Ectodermal cell (in vitro differentiated cells): ENCODE results near the gene AMMECR1L.
"Not testable (repeated sequence)": the region's sequence is repeated elsewhere in the genome, so short reads cannot be mapped to it uniquely, and the experiment has no call there.

Experiments
- H3K27ac ChIP-seq: 2 replicates; pipeline ENCODE4 v1.7.0; 2013; ENCODE audit warnings: mild to moderate bottlenecking, low read depth, low read length; ENCODE audit not compliant: insufficient read depth, poor library complexity, severe bottlenecking
- H3K27me3 ChIP-seq: 2 replicates; pipeline ENCODE4 v1.7.0; 2013; ENCODE audit warnings: mild to moderate bottlenecking, low read length; ENCODE audit not compliant: insufficient read depth, control insufficient read depth, poor library complexity, severe bottlenecking
- H3K36me3 ChIP-seq: one replicate; pipeline ENCODE4 v1.7.0; 2013; ENCODE audit warnings: low read length; ENCODE audit not compliant: control insufficient read depth, insufficient read depth
- H3K4me1 ChIP-seq: one replicate; pipeline ENCODE4 v1.7.0; 2013; ENCODE audit warnings: low read length; ENCODE audit not compliant: control insufficient read depth, insufficient read depth
- H3K4me3 ChIP-seq: 2 replicates; pipeline ENCODE4 v1.7.0; 2013; ENCODE audit warnings: low read depth, low read length, control low read depth; ENCODE audit not compliant: insufficient read depth
- H3K9me3 ChIP-seq: 2 replicates; pipeline ENCODE4 v1.7.0; 2013; ENCODE audit warnings: mild to moderate bottlenecking, low read length, moderate library complexity; ENCODE audit not compliant: control insufficient read depth
- WGBS, 2 experiments: methylation state at CpG; one replicate each; pipeline ENCODE4 v1.1.7; 2013; ENCODE audit warnings: missing lambda C conversion rate in 2 of 2; 5-methylcytosine and 5-hydroxymethylcytosine counted together

AMMECR1L gene

DNA sequence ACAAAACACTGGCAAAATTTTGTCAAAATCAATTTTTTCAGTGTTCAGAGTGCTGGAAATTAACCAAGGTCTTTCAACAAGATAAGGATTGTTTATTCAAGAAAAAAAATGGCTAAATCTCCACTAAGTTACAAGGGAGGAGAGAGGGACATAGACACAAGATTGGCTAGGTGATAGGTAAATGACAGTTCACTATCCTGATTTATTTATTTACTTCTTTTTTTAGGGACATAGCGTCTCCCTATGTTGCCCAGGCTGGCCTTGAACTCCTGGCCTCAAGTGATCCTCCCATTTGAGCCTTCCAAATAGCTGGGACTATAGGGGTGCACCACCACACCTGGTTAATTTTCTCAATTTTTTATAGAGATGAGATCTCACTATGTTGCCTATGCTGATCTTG is 71.1 kb downstream of the AMMECR1L start:
- no peak overlapping the region for H3K27ac ChIP-seq
- no peak overlapping the region for H3K4me3 ChIP-seq
- H3K36me3 ChIP-seq: no peaks in the 10 kb centered on the region
- no peaks in the 10 kb centered on the region for H3K27me3 ChIP-seq
- WGBS, 2 experiments: 86 to 93% methylated on average over 1 of the region's 1 CpG
- H3K4me1 ChIP-seq: no peaks in the 10 kb centered on the region
- no peaks in the 10 kb centered on the region for H3K9me3 ChIP-seq

DNA sequence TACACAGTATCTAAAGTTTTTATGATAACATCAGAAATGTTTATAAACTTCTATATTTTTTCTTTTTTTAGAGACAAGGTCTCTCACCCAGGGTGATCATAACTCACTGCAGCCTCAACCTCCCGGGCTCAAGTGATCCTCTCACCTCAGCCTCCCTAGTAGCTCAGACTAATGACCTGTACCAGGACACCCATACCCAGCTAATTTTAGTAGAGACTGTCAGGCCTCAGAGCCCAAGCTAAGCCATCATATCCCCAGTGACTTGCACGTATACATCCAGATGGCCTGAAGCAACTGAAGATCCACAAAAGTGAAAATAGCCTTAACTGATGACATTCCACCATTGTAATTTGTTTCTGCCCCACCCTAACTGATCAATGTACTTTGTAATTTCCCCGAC is 73.3 kb downstream of the AMMECR1L start:
- not testable (repeated sequence) for H3K4me3 ChIP-seq, H3K36me3 ChIP-seq, H3K27ac ChIP-seq, H3K27me3 ChIP-seq, H3K9me3 ChIP-seq, H3K4me1 ChIP-seq
- 91 to 96% methylated on average over 3 of the region's 3 CpGs for WGBS, 2 experiments
